ENCODE measurements around the gene WWOX. TPM values are rescaled to one million over a fixed set of nuclear protein-coding genes. Genes with fewer than 3 reads are reported as not detected.

WWOX gene
- total and polyA plus RNA-seq, 2 of the 4 experiments (the other 2 are of a cell fraction), result 2.7 to 5.4 TPM

- no peak overlapping the region for H2AK9ac ChIP-seq (replicated peaks; ENCODE audit: low read depth, low read length, poor library complexity)
- in situ Hi-C loops (cut with MboI; ENCODE audit: low sequenced_read_pairs) (no loop called here), dilution Hi-C loops (cut with HindIII; ENCODE audit: low sequenced_read_pairs, unreplicated experiment) (no loop called here)
Measured at GRCh38 chr16:78648517-78648916, 549.1 kb downstream of the WWOX start.

More at GRCh38 chr16:78648517-78648916, 549.1 kb downstream of the WWOX start:
- CTCF ChIA-PET, result no interaction called here
- Histone ChIP-seq H3K56ac (ENCODE audit: extremely low read depth, insufficient read depth, low read length) (no peak overlapping the region), H2BK120ac (ENCODE audit: low read depth, low read length) (no peak overlapping the region), H2AK5ac (ENCODE audit: low read depth, low read length) (no peak overlapping the region), H2BK15ac (ENCODE audit: low read depth, low read length) (no peak overlapping the region), H3K4me1 (ENCODE audit: control insufficient read depth, insufficient read depth, low read length) (no peaks in the 10 kb centered on the region), H4K20me1 (ENCODE audit: insufficient read depth, low read length) (no peaks in the 10 kb centered on the region), H3K23ac (ENCODE audit: low read depth, low read length) (no peak overlapping the region), H3K18ac (ENCODE audit: low read depth, low read length) (no peak overlapping the region), H3K9ac (ENCODE audit: low read depth, low read length) (no peak overlapping the region), H3K79me1 (ENCODE audit: low read depth in 1 of 2, low read length in 2 of 2) (no peaks in the 10 kb centered on the region), H4K5ac (ENCODE audit: low read depth, low read length) (no peak overlapping the region), H3K4me2 (ENCODE audit: low read depth, low read length) (no peak overlapping the region), H3K4me3 (ENCODE audit: insufficient read depth, low read depth, low read length) (no peak overlapping the region), H4K91ac (ENCODE audit: insufficient read depth, low read depth, low read length) (no peak overlapping the region), H3K27ac (ENCODE audit: insufficient read depth, low read length) (no peak overlapping the region), H3K27me3 (ENCODE audit: control insufficient read depth, insufficient read depth, low read length) (no peaks in the 10 kb centered on the region), H2BK20ac (ENCODE audit: low read depth, low read length) (no peak overlapping the region), H4K8ac (ENCODE audit: low read depth in 2 of 2, low read length in 2 of 2) (no peak overlapping the region), H3K9me1 (ENCODE audit: insufficient read depth, low read length) (no peaks in the 10 kb centered on the region), H2BK5ac (ENCODE audit: low read depth, low read length, poor library complexity, severe bottlenecking) (no peak overlapping the region), H3K14ac (replicated peaks; ENCODE audit: low read depth, low read length) (no peak overlapping the region), H2AFZ (replicated peaks; ENCODE audit: low read length, poor library complexity) (no peak overlapping the region), H3K36me3 (ENCODE audit: control insufficient read depth, insufficient read depth, low read length) (no peaks in the 10 kb centered on the region), H3K9me3 (ENCODE audit: control insufficient read depth, insufficient read depth, low read length) (peaks cover 21% of the 10 kb centered on the region), H3K4ac (ENCODE audit: low read depth, low read length) (no peak overlapping the region)
- DNase-seq, result no peak
- intact Hi-C loops (cut with micrococcal nuclease), result no loop called here
- no TSS peak for BruUV-seq (replicated peaks)
- TF ChIP-seq MAZ (IDR thresholded peaks at IDR 0.05; ENCODE audit: borderline replicate concordance, low read depth, low read length), result no peak
- TF ChIP-seq RCOR1 (IDR thresholded peaks at IDR 0.05; ENCODE audit: insufficient replicate concordance, low read length), result no peak
- TF ChIP-seq SMC3 (IDR thresholded peaks at IDR 0.05; ENCODE audit: low read depth, low read length), result no peak
- no peak for TF ChIP-seq RFX5 (IDR thresholded peaks at IDR 0.05; ENCODE audit: low read depth, low read length)
- no peak for TF ChIP-seq CEBPB (IDR thresholded peaks at IDR 0.05; ENCODE audit: low read depth, low read length)
- no peak for TF ChIP-seq CHD1 (IDR thresholded peaks at IDR 0.05; ENCODE audit: low read depth, low read length)
- no peak for TF ChIP-seq CTCF (conservative IDR thresholded peaks at IDR 0.05; ENCODE audit: low read depth, low read length)
- TF ChIP-seq, protein P1, sequence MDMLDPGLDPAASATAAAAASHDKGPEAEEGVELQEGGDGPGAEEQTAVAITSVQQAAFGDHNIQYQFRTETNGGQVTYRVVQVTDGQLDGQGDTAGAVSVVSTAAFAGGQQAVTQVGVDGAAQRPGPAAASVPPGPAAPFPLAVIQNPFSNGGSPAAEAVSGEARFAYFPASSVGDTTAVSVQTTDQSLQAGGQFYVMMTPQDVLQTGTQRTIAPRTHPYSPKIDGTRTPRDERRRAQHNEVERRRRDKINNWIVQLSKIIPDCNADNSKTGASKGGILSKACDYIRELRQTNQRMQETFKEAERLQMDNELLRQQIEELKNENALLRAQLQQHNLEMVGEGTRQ (IDR thresholded peaks at IDR 0.05; ENCODE audit: low read depth, low read length), result no peak
- no peak for TF ChIP-seq FOS (IDR thresholded peaks at IDR 0.05; ENCODE audit: low read depth, low read length)
- TF ChIP-seq MXI1 (IDR thresholded peaks at IDR 0.05; ENCODE audit: borderline replicate concordance, low read depth, low read length), result no peak
- no peak for TF ChIP-seq POLR2A (IDR thresholded peaks at IDR 0.05; ENCODE audit: low read depth, low read length)
- TF ChIP-seq RAD21 (IDR thresholded peaks at IDR 0.05; ENCODE audit: low read length), result no peak
- no peak for TF ChIP-seq ELK1 (IDR thresholded peaks at IDR 0.05; ENCODE audit: borderline replicate concordance, low read depth, low read length)
- no peak for TF ChIP-seq NFE2L2 (IDR thresholded peaks at IDR 0.05; ENCODE audit: low read depth, low read length)
- no peak for TF ChIP-seq MAFK (IDR thresholded peaks at IDR 0.05; ENCODE audit: low read depth, low read length)
- TF ChIP-seq BHLHE40 (IDR thresholded peaks at IDR 0.05; ENCODE audit: low read depth, low read length), result no peak
- ATAC-seq (ENCODE audit: low read depth), result no peak
- WGBS, 2 experiments (ENCODE audit: extremely low coverage in 2 of 2, insufficient read length in 1 of 2), result no CpG with 5 or more reads among the region's 3 CpGs
- POLR2A ChIA-PET (ENCODE audit: unreplicated experiment), result no interaction called here
